Upper lobe of right lung (tissue), 1 donor: ENCODE measurements around the gene KRTAP5-3. TPM values are rescaled to one million over a fixed set of nuclear protein-coding genes. Genes with fewer than 3 reads are reported as not detected.
A peak's percentile ranks its signal among the peaks of the same experiment; 100 is the strongest.

Source experiments
- ATAC-seq: fragments of 200-7000 bp; cut with Tn5 transposase; one replicate; pipeline ENCODE4 v1.9.1; 2020; ENCODE audit warnings: mild to moderate bottlenecking, moderate library complexity
- DNase-seq: peaks from one replicate; pipeline ENCODE4 v3.0.0-alpha.2; 2020
- H3K27ac ChIP-seq: fragments of 200-600 bp; one replicate; pipeline ENCODE4 v1.8.0; 2022
- H3K27me3 ChIP-seq: fragments of 200-600 bp; one replicate; pipeline ENCODE4 v1.8.0; 2022; ENCODE audit warnings: mild to moderate bottlenecking
- H3K36me3 ChIP-seq: fragments of 200-600 bp; one replicate; pipeline ENCODE4 v1.8.0; 2022
- H3K4me1 ChIP-seq: fragments of 200-600 bp; one replicate; pipeline ENCODE4 v1.8.0; 2022
- H3K4me3 ChIP-seq: fragments of 200-600 bp; one replicate; pipeline ENCODE4 v1.8.0; 2022; ENCODE audit warnings: mild to moderate bottlenecking
- H3K9me3 ChIP-seq: fragments of 200-600 bp; one replicate; pipeline ENCODE4 v1.8.0; 2022
- CTCF ChIP-seq: fragments of 200-600 bp; IDR thresholded peaks from one replicate; pipeline ENCODE4 v1.8.0; 2022; ENCODE audit warnings: antibody characterized with exemption
- intact Hi-C: fragments of 100-400 bp; cut with DNase I; formaldehyde crosslinking; loops from one replicate; pipeline ENCODE4 v1.11.0; 2022
- total RNA-seq: library from RNA; stranded (reverse); fragmentation: NEBNext Ultra II Directional; extraction: Animal tissue kit (Norgen Biotek cat#: 25700); gene quantifications from one replicate; pipeline ENCODE4 v1.2.1, GENCODE V29; 2021
- donor health status: DM: no; HTN: yes; CAD: no; lungs with severe emphysema.

KRTAP5-3 gene
- total RNA-seq, 1 donor from 2014 or later, result not detected

DNA sequence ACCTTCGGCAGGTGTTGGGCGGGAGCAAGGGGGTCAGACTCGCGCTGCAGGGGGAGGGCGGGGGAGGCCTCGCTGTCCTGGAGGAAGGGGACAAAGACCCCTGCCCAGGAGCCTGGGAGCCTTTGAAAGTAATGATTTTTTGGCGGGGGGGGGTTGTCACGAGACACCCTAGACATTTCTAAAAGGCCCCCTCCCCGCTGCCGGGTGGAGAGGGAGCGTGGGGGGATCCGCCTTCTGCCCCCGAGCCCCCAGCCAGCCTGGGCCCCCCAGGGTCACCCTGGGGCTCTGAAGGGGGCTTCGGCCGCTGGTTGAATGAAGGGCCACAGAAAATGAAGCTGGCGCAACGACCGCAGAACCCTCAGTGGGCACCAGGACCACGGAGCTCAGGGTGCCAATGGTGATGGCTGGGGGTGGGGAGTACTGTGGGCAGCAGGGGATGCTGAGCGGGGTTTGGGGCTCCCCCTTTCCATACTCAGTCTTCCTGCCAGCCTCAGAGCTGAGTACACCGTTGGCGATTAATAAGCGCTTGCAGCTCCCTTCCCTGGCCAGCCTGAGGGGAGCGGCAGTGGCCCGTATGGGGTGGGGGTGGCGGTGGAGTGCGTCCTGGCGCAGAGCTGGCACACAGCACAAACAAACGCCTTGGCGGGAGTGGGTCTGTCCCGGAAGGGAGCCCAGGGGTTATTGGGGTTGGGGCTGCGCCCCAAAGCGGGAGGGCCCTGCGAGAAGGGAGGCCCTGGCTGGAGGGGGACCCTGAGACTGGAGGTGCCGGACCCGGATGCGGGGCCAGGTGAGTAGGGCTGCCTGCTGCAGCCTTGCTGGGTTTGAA, 35.0 kb downstream of the KRTAP5-3 start:
- Histone ChIP-seq H3K27me3 (no peaks in the 10 kb centered on the region), H3K4me3 (peak overlapping the region; percentile 56), H3K9me3 (no peaks in the 10 kb centered on the region), H3K27ac (peak overlapping the region; percentile 55), H3K4me1 (peaks cover 15% of the 10 kb centered on the region), H3K36me3 (no peaks in the 10 kb centered on the region)
- intact Hi-C loops, result no loop called here
- TF ChIP-seq CTCF, result no peak
- ATAC-seq (peak; percentile 8), DNase-seq (peak; percentile 73)

GRCh38 chr11:1572197-1573076, 35.8 kb downstream of the KRTAP5-3 start, which contains the start of gene DUSP8:
DUSP8 (minus strand) TSS chr11:1572271; CDS start chr11:1565826, 6,445 bp downstream.
- DNase-seq, result peak; percentile 95
- H3K9me3 ChIP-seq, result no peaks in the 10 kb centered on the region
- intact Hi-C loops, result no loop called here
- H3K36me3 ChIP-seq, result no peaks in the 10 kb centered on the region
- H3K27me3 ChIP-seq, result no peaks in the 10 kb centered on the region
- peak within 1 kb of the TSS; percentile 55 for H3K27ac ChIP-seq
- H3K4me3 ChIP-seq, result peak within 1 kb of the TSS; percentile 56
- no peak for TF ChIP-seq CTCF
- peak; percentile 75 for ATAC-seq
- peaks cover 15% of the 10 kb centered on the region for H3K4me1 ChIP-seq

DNA sequence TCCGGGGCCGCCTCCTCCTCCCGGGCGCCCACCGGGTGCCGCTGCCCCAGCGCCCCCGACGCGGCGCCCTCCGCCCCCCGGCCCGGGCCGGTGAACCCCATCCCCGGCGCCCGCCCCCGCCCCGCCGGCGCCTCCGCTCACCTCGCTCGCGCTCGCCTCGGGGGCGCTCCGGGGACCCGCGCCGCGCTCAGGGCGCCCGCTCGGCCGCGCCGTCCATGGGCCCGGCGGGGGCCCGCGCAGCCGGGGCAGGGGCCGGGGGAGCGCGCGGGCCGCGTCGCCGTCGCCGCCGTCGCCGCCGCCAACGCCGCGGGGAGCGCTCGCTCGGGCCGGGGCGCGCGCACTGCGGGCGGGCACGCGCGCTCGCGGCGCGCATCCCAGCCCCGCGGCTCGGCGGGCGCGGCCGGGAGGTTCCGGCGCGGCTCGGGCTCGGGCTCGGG, 36.5 kb downstream of the KRTAP5-3 start:
- no peak for ATAC-seq
- DNase-seq, result no peak
- Histone ChIP-seq H3K36me3 (no peaks in the 10 kb centered on the region), H3K9me3 (no peaks in the 10 kb centered on the region), H3K27me3 (no peaks in the 10 kb centered on the region), H3K4me3 (peak overlapping the region; percentile 51), H3K27ac (no peak overlapping the region), H3K4me1 (peaks cover 15% of the 10 kb centered on the region)
- TF ChIP-seq CTCF, result no peak
- intact Hi-C loops, result no loop called here

- ATAC-seq (no peak), DNase-seq (peak; percentile 68)
- no peaks in the 10 kb centered on the region for H3K36me3 ChIP-seq
- no peaks in the 10 kb centered on the region for H3K9me3 ChIP-seq
- intact Hi-C loops, result no loop called here
- H3K4me3 ChIP-seq, result peak overlapping the region; percentile 51
- no peaks in the 10 kb centered on the region for H3K27me3 ChIP-seq
- H3K27ac ChIP-seq, result peak overlapping the region; percentile 17
- TF ChIP-seq CTCF, result no peak
- peaks cover 15% of the 10 kb centered on the region for H3K4me1 ChIP-seq
Observed at GRCh38 chr11:1570896-1571759, 37.1 kb downstream of the KRTAP5-3 start.

GRCh38 chr11:1570531-1570895, 37.8 kb downstream of the KRTAP5-3 start:
- TF ChIP-seq CTCF, result no peak
- peak overlapping the region; percentile 51 for H3K4me3 ChIP-seq
- no peaks in the 10 kb centered on the region for H3K36me3 ChIP-seq
- intact Hi-C loops, result no loop called here
- H3K4me1 ChIP-seq, result peaks cover 15% of the 10 kb centered on the region
- H3K27ac ChIP-seq, result no peak overlapping the region
- H3K9me3 ChIP-seq, result no peaks in the 10 kb centered on the region
- ATAC-seq (no peak), DNase-seq (no peak)
- H3K27me3 ChIP-seq, result no peaks in the 10 kb centered on the region
